Omental fat pad (tissue), 4 donors: ENCODE data around the gene IL12RB2. TPM values are rescaled to one million over a fixed set of nuclear protein-coding genes. Genes with fewer than 3 reads are reported as not detected.
A peak's percentile ranks its signal among the peaks of the same experiment; 100 is the strongest.

Source experiments
- ATAC-seq: fragments of 150-250 bp; one replicate; pipeline ENCODE4 v1.9.1; 2016; ENCODE audit warnings: mild to moderate bottlenecking, moderate library complexity; ENCODE audit not compliant: low FRiP score
- DNase-seq: peaks from one replicate; pipeline ENCODE4 v3.0.0-alpha.2; 2019; ENCODE audit warnings: low spot score
- CTCF ChIP-seq, 3 donors: fragments of 450-650 bp; IDR thresholded peaks; one replicate each; pipeline ENCODE4 v1.5.1; 2016 to 2017; ENCODE audit warnings: antibody characterized with exemption in 3 of 3, mild to moderate bottlenecking in 3 of 3, moderate library complexity in 2 of 3
- total RNA-seq, 4 donors: library from RNA; depleted of rRNA; stranded (reverse); fragments of >200 nt; gene quantifications; one replicate each; pipeline ENCODE4 v1.1.0, GENCODE V29; 2016

IL12RB2 gene
- total RNA-seq, 4 donors from 2014 or later: 2.0 to 8.9 (median 6.5) TPM

GRCh38 chr1:67430358-67431155, 122.9 kb downstream of the IL12RB2 start, which contains the start of gene SERBP1:
TSS of gene SERBP1 (minus strand) at chr1:67430402. CDS start at chr1:67430300, 102 bp downstream.
- TF ChIP-seq CTCF (IDR thresholded peaks at IDR 0.05): no peak
- ATAC-seq (peak; percentile 99), DNase-seq (peak; percentile 82)

DNA sequence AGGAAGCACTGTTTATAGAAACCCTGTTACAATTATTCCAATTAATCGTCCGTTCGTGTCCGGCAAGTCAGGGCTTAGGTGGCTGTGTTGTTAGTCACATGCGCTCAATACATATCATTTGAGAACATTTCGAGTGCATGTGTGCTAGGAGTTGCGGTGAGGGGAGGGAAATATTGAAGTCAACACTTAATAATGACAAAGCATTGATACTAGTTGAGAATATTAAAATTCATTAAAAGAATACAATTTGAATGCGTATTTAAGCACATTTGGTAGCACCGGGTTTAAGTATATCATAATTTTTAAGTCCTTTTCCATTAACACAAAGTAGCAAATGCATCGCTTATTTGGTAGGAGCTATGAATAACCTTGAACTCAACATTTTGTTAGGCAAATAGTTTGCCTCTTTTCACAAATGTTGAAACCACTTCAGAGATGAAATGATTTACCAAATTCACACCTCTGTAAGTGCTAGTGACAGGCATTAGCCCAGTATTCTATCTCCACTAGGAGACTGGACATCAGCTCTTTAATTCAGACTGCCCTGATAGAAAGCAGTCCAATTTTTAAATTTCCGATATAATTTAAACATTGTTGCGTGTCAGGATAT, 123.6 kb downstream of the IL12RB2 start:
- DNase-seq: no peak
- no peak for TF ChIP-seq CTCF (IDR thresholded peaks at IDR 0.05)
- no peak for ATAC-seq

GRCh38 chr1:67431869-67432578, 124.4 kb downstream of the IL12RB2 start:
- DNase-seq: no peak
- TF ChIP-seq CTCF (IDR thresholded peaks at IDR 0.05): no peak
- no peak for ATAC-seq

- ATAC-seq (no peak), DNase-seq (no peak)
- no peak for TF ChIP-seq CTCF (IDR thresholded peaks at IDR 0.05)
These were observed 125.1 kb downstream of the IL12RB2 start for GRCh38 chr1:67432745-67433144.

DNA sequence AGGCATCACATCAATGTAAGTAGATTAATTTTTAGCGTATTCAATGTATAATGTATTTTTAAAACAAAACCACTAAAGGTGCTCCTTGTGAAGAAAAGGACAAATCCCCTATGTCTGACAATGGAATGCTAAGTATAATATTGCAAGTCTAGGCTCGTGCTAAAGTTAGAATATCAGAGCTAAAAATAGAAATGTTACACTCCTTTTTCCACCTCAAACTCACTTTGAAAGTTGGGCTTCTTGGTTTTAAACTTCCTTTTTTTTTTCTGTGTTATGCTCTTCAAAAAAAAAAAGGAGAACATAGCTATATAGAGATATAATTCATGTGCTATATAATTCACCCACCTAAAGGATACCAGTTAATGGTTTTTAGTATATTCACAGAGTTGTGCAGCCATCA, 126.2 kb downstream of the IL12RB2 start:
- no peak for DNase-seq
- no peak for ATAC-seq
- no peak for TF ChIP-seq CTCF (IDR thresholded peaks at IDR 0.05)

GRCh38 chr1:67434491-67434890, 126.8 kb downstream of the IL12RB2 start:
- ATAC-seq (no peak), DNase-seq (no peak)
- no peak for TF ChIP-seq CTCF (IDR thresholded peaks at IDR 0.05)
